ENCODE results near the gene ANKRD33B.

ANKRD33B gene

DNA sequence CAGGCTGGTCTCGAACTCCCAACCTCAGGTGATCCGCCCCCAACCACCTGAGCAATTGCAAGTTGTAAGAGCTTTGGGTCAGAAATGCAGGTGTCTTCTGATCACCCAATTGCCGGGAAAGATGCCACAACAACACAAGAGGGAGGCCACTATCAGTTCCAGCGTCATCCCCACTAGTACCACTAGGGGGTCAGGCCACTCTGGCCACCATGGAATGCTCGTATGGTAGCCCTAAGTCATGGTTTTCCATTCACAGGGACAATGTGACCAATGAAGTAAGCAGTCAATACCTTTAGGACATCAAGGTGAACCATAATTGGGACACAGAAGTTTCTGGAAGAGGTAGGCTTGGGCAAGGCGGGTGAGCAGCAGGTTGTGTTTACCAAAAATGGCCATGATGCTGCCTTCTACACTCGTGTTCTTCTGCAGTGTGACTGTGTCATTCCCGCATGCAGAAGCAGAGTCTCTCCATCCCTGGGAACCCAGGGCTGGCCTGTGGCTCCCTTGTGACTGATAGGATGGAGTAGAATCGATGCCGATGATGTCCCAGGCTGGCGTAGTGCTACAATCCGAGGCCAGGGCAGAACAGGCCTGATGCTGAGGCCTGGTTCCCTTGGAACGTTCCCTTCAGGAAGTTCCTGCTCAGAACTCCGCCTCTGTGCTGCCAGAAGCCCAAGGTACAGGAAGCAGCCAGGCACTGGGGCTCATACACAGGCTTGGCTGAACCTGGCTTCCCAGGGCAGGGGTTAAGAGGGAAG lies 42.2 kb upstream of the ANKRD33B start:
- no peak overlapping the region for H3K4me3 ChIP-seq (ENCODE audit: low read depth in 1 of 2, low read length in 1 of 2)
- no peak overlapping the region for H3K27ac ChIP-seq
- H3K27me3 ChIP-seq = no peaks in the 10 kb centered on the region
- no peaks in the 10 kb centered on the region for H3K9me3 ChIP-seq
- TF ChIP-seq, protein P1, sequence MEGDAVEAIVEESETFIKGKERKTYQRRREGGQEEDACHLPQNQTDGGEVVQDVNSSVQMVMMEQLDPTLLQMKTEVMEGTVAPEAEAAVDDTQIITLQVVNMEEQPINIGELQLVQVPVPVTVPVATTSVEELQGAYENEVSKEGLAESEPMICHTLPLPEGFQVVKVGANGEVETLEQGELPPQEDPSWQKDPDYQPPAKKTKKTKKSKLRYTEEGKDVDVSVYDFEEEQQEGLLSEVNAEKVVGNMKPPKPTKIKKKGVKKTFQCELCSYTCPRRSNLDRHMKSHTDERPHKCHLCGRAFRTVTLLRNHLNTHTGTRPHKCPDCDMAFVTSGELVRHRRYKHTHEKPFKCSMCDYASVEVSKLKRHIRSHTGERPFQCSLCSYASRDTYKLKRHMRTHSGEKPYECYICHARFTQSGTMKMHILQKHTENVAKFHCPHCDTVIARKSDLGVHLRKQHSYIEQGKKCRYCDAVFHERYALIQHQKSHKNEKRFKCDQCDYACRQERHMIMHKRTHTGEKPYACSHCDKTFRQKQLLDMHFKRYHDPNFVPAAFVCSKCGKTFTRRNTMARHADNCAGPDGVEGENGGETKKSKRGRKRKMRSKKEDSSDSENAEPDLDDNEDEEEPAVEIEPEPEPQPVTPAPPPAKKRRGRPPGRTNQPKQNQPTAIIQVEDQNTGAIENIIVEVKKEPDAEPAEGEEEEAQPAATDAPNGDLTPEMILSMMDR (IDR thresholded peaks at IDR 0.05) = peak; percentile 16
- no peaks in the 10 kb centered on the region for H3K36me3 ChIP-seq
- peaks cover 17 to 20% of the 10 kb centered on the region in 2 experiments for H3K4me1 ChIP-seq (ENCODE audit: control insufficient read depth in 1 of 2, insufficient read depth in 1 of 2, low read depth in 1 of 2, low read length in 1 of 2)

DNA sequence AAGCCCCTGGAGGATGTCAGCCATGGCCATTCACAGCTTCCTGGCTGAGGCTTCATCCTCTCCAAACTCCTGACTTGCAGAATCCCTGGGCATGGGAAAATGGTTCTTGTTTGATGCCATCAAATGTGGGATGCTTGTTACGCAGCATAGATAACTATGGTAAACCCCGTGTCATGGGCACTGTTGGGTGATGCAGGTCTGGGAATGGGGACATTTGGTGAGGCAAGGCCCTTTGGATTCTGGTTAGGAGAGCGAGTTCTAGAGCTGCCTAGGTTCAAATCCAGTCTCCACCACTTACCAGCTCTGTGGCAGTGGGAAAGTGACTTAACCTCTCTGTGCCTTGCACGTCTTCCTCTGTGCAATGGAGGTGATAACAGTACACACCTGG lies 41.7 kb upstream of the ANKRD33B start:
- H3K4me1 ChIP-seq (ENCODE audit: control insufficient read depth in 1 of 2, insufficient read depth in 1 of 2, low read depth in 1 of 2, low read length in 1 of 2) = peaks cover 17 to 22% of the 10 kb centered on the region in 2 experiments
- H3K27me3 ChIP-seq = no peaks in the 10 kb centered on the region
- no peak overlapping the region for H3K4me3 ChIP-seq (ENCODE audit: low read depth in 1 of 2, low read length in 1 of 2)
- TF ChIP-seq, protein P1 (IDR thresholded peaks at IDR 0.05) = no peak
- H3K27ac ChIP-seq = no peak overlapping the region
- H3K9me3 ChIP-seq = no peaks in the 10 kb centered on the region
- no peaks in the 10 kb centered on the region for H3K36me3 ChIP-seq

GRCh38 chr5:10524376-10525123 lies 39.3 kb upstream of the ANKRD33B start:
- H3K27ac ChIP-seq = peak overlapping the region; percentile 72

DNA sequence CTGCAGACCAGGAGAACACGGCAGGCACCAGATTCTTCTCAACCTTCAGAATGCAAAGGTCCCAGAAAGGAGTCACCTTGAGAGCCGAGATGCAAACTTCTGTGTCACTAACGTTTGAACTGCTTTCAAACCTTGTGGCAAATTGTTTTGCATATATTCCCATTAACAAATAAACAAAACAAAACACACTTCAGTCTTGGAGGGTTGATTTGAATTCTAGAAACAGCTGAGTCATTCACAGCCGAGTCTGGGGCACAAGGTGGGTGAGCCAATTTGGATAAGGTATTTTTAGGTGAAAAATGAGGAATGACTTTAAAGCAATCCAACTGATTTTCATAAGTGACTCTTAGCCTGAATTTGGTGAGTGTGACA lies 38.8 kb upstream of the ANKRD33B start:
- H3K27me3 ChIP-seq = no peaks in the 10 kb centered on the region
- H3K9me3 ChIP-seq = no peaks in the 10 kb centered on the region
- TF ChIP-seq, protein P1 (IDR thresholded peaks at IDR 0.05) = no peak
- no peaks in the 10 kb centered on the region for H3K36me3 ChIP-seq
- H3K27ac ChIP-seq = peak overlapping the region; percentile 72
- no peak overlapping the region for H3K4me3 ChIP-seq (ENCODE audit: low read depth in 1 of 2, low read length in 1 of 2)
- peaks cover 17 to 22% of the 10 kb centered on the region in 2 experiments for H3K4me1 ChIP-seq (ENCODE audit: control insufficient read depth in 1 of 2, insufficient read depth in 1 of 2, low read depth in 1 of 2, low read length in 1 of 2)

More at GRCh38 chr5:10524376-10525123, 39.3 kb upstream of the ANKRD33B start:
- H3K9me3 ChIP-seq = no peaks in the 10 kb centered on the region
- TF ChIP-seq, protein P1 (IDR thresholded peaks at IDR 0.05) = no peak
- peaks cover 17 to 22% of the 10 kb centered on the region in 2 experiments for H3K4me1 ChIP-seq (ENCODE audit: control insufficient read depth in 1 of 2, insufficient read depth in 1 of 2, low read depth in 1 of 2, low read length in 1 of 2)
- H3K27me3 ChIP-seq = no peaks in the 10 kb centered on the region
- H3K36me3 ChIP-seq = no peaks in the 10 kb centered on the region
- H3K4me3 ChIP-seq (ENCODE audit: low read depth in 1 of 2, low read length in 1 of 2) = no peak overlapping the region

DNA sequence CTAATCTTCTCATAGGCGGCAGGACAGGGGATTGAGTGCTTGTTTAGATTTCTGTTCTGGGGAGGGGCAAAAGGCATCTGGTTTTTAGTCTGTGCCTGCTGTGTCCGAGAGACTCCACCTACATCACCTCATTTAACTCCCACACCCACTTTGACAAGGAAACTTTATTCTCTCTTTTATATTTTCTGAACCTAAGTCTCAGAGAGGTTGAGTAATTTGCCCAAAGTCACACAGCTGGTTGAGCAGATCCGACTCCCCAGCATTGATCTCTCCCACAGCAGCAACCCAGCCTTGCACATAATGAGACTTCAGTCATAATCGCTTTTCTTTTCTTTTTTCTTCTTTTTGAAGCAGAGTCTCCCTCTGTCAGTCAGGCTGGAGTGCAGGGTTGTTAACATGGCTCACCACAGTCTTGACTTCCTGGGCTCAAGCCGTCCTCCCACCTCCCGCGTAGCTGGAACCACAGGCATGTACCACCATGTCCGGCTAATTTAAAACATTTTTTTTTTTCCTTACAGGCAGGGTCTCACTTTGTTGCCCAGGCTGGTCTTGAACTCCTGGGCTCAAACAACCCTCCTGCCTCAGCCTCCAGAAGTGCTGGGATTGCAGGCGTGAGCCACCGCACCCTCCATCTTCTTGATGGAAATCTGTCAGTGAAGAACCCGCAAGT lies 36.5 kb upstream of the ANKRD33B start:
- TF ChIP-seq, protein P1 (IDR thresholded peaks at IDR 0.05) = no peak
- no peak overlapping the region for H3K27ac ChIP-seq

More for the DNA sequence above, 36.5 kb upstream of the ANKRD33B start:
- H3K9me3 ChIP-seq = no peaks in the 10 kb centered on the region
- H3K27me3 ChIP-seq = no peaks in the 10 kb centered on the region
- H3K4me3 ChIP-seq (ENCODE audit: low read depth in 1 of 2, low read length in 1 of 2) = no peak overlapping the region
- peaks cover 17 to 22% of the 10 kb centered on the region in 2 experiments for H3K4me1 ChIP-seq (ENCODE audit: control insufficient read depth in 1 of 2, insufficient read depth in 1 of 2, low read depth in 1 of 2, low read length in 1 of 2)
- H3K36me3 ChIP-seq = no peaks in the 10 kb centered on the region
